HL-60 (cell line): ENCODE data around the gene NASP.

Experiments used
- DNase-seq, 2 experiments: peaks; one replicate each; pipeline ENCODE4 v3.0.0-alpha.2; 2010 to 2020; ENCODE audit warnings: low read depth in 1 of 2, low spot score in 1 of 2
- H3K27ac ChIP-seq: fragments of 250-450 bp; sonication (Bioruptor Pico); replicated peaks from 2 replicates; pipeline ENCODE4 v1.5.1; 2020; ENCODE audit warnings: mild to moderate bottlenecking, moderate library complexity
- H3K27me3 ChIP-seq: fragments of 250-450 bp; sonication (Bioruptor Pico); 2 replicates; pipeline ENCODE4 v1.5.1; 2021; ENCODE audit warnings: mild to moderate bottlenecking, moderate library complexity; ENCODE audit not compliant: insufficient read depth, poor library complexity, severe bottlenecking
- H3K4me3 ChIP-seq: replicated peaks from 2 replicates; pipeline ENCODE4 v1.5.1; 2011; ENCODE audit warnings: mild to moderate bottlenecking, control low read depth, low read length; ENCODE audit not compliant: insufficient read depth
- GABPA ChIP-seq: IDR thresholded peaks from 2 replicates; pipeline ENCODE4 v1.6.1; 2012; ENCODE audit warnings: low read depth
- POLR2AphosphoS5 ChIP-seq: IDR thresholded peaks from 2 replicates; pipeline ENCODE4 v1.6.1; 2012; ENCODE audit warnings: low read depth
- SPI1 ChIP-seq: IDR thresholded peaks from 2 replicates; pipeline ENCODE4 v1.6.1; 2012; ENCODE audit warnings: low read depth, mild to moderate bottlenecking, borderline replicate concordance
- TF ChIP-seq, protein P1 (sequence below): IDR thresholded peaks from 2 replicates; pipeline ENCODE4 v1.6.1; 2012; ENCODE audit warnings: low read depth; ENCODE audit not compliant: insufficient replicate concordance
- TF ChIP-seq, protein P2 (sequence below): IDR thresholded peaks from one replicate; pipeline ENCODE4 v1.5.1; 2011; ENCODE audit warnings: low read length, control low read depth, inconsistent platforms; ENCODE audit not compliant: insufficient read depth

Gene NASP

DNA sequence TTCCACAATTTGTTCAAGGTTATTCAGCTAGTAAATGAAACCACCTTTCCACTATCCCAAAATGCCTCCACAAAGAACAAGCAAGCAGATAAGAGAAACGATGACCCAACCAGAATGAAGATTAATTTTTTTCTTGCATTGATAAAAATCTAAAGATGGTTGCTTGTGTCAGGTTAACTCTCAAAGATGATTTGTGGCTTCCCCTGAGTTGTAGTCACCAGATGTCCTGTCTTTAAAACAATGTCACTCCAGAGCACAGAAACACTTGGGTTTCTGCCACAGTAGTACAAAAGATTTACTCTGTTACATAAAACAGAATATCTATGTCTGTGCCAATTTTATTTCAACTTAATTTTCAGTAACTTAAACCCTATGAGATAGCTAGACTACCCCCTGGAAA, 51.4 kb downstream of the NASP start:
- TF ChIP-seq, protein P1, sequence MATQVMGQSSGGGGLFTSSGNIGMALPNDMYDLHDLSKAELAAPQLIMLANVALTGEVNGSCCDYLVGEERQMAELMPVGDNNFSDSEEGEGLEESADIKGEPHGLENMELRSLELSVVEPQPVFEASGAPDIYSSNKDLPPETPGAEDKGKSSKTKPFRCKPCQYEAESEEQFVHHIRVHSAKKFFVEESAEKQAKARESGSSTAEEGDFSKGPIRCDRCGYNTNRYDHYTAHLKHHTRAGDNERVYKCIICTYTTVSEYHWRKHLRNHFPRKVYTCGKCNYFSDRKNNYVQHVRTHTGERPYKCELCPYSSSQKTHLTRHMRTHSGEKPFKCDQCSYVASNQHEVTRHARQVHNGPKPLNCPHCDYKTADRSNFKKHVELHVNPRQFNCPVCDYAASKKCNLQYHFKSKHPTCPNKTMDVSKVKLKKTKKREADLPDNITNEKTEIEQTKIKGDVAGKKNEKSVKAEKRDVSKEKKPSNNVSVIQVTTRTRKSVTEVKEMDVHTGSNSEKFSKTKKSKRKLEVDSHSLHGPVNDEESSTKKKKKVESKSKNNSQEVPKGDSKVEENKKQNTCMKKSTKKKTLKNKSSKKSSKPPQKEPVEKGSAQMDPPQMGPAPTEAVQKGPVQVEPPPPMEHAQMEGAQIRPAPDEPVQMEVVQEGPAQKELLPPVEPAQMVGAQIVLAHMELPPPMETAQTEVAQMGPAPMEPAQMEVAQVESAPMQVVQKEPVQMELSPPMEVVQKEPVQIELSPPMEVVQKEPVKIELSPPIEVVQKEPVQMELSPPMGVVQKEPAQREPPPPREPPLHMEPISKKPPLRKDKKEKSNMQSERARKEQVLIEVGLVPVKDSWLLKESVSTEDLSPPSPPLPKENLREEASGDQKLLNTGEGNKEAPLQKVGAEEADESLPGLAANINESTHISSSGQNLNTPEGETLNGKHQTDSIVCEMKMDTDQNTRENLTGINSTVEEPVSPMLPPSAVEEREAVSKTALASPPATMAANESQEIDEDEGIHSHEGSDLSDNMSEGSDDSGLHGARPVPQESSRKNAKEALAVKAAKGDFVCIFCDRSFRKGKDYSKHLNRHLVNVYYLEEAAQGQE, result no peak
- TF ChIP-seq POLR2AphosphoS5, result no peak
- TF ChIP-seq GABPA, result no peak
- no peak for TF ChIP-seq SPI1
- TF ChIP-seq, protein P2, sequence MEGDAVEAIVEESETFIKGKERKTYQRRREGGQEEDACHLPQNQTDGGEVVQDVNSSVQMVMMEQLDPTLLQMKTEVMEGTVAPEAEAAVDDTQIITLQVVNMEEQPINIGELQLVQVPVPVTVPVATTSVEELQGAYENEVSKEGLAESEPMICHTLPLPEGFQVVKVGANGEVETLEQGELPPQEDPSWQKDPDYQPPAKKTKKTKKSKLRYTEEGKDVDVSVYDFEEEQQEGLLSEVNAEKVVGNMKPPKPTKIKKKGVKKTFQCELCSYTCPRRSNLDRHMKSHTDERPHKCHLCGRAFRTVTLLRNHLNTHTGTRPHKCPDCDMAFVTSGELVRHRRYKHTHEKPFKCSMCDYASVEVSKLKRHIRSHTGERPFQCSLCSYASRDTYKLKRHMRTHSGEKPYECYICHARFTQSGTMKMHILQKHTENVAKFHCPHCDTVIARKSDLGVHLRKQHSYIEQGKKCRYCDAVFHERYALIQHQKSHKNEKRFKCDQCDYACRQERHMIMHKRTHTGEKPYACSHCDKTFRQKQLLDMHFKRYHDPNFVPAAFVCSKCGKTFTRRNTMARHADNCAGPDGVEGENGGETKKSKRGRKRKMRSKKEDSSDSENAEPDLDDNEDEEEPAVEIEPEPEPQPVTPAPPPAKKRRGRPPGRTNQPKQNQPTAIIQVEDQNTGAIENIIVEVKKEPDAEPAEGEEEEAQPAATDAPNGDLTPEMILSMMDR, result no peak
- no peak overlapping the region for H3K27ac ChIP-seq
- H3K4me3 ChIP-seq, result no peak overlapping the region
- DNase-seq, result no peak
- H3K27me3 ChIP-seq, result no peaks in the 10 kb centered on the region

DNA sequence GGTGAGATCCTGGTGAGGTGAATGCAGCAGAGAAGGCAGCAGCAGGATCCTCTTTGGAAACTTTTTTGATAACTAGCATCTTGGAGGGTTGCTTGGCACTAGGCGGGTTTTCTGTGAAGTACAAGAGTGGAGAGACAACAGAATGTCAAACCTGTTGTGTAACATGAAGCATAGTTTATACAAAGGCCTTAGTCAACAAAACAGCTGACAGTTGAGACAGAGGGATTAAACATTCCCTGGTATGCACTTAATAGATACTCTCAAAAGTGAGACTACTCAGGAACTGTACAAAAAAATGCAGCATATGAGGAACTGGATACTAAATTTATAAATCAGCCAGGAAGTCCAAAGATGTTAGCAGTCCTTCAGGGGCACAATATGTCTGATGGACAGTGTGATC, 56.5 kb downstream of the NASP start:
- no peaks in the 10 kb centered on the region for H3K27me3 ChIP-seq
- H3K4me3 ChIP-seq, result no peak overlapping the region
- DNase-seq, result no peak
- TF ChIP-seq GABPA, result no peak
- no peak for TF ChIP-seq POLR2AphosphoS5
- TF ChIP-seq, protein P1, result no peak
- no peak for TF ChIP-seq SPI1
- TF ChIP-seq, protein P2, result no peak
- H3K27ac ChIP-seq, result no peak overlapping the region

DNA sequence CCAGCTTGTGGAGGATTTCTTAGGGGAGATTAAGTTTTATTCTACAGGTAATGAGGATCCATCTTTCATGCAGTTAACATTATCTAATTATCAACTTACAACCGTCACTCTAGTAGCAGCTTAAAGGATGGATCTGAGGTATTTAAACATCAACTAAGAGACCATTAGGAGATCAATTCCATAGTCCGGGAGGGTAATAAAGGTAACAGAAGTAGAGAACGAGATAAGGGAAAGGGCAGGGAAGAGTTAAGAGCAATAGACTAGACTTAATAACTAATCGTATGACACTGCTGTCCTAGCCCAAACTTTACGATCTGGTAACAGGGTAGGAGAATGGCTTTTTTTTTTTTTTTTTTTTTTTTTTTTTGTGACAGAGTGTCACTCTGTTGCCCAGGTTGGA, 59.5 kb downstream of the NASP start:
- H3K27me3 ChIP-seq, result no peaks in the 10 kb centered on the region
- no peak for DNase-seq
- TF ChIP-seq GABPA, result no peak
- no peak for TF ChIP-seq SPI1
- TF ChIP-seq, protein P1, result no peak
- H3K27ac ChIP-seq, result no peak overlapping the region
- no peak overlapping the region for H3K4me3 ChIP-seq

DNA sequence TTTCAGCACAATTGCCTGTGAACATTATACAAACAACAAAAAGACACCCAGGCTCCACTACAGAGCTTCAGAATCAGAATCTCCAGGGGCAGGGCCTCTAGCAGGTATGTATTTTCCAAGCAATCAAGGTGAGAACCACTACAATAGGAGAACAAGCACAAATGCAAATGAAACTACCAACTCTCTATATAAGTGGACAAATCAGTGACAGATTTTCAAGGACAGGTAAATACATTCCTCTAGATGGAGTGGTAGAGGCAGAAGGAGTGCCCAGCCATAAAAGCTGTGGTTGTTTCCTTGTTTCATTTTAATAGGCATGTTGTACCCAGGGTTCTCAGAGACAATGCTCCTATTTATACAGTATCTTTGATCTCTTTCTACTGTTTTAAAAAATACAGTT, 60.1 kb downstream of the NASP start:
- no peaks in the 10 kb centered on the region for H3K27me3 ChIP-seq
- no peak overlapping the region for H3K27ac ChIP-seq
- no peak for DNase-seq
- no peak for TF ChIP-seq SPI1
- no peak for TF ChIP-seq GABPA
- TF ChIP-seq, protein P1, result no peak
- TF ChIP-seq, protein P2, result no peak
- TF ChIP-seq POLR2AphosphoS5, result no peak
- H3K4me3 ChIP-seq, result no peak overlapping the region
